Activated effector memory CD4-positive, alpha-beta T cell treated with anti-CD3 and anti-CD28 coated beads, Interleukin-2, amount 50 U/mL, for 16 hours (primary cell): Measurements from ENCODE around the gene HHATL.

Source experiments
- DNase-seq: peaks from one replicate; pipeline ENCODE4 v3.0.0-alpha.2; 2020

HHATL gene

DNA sequence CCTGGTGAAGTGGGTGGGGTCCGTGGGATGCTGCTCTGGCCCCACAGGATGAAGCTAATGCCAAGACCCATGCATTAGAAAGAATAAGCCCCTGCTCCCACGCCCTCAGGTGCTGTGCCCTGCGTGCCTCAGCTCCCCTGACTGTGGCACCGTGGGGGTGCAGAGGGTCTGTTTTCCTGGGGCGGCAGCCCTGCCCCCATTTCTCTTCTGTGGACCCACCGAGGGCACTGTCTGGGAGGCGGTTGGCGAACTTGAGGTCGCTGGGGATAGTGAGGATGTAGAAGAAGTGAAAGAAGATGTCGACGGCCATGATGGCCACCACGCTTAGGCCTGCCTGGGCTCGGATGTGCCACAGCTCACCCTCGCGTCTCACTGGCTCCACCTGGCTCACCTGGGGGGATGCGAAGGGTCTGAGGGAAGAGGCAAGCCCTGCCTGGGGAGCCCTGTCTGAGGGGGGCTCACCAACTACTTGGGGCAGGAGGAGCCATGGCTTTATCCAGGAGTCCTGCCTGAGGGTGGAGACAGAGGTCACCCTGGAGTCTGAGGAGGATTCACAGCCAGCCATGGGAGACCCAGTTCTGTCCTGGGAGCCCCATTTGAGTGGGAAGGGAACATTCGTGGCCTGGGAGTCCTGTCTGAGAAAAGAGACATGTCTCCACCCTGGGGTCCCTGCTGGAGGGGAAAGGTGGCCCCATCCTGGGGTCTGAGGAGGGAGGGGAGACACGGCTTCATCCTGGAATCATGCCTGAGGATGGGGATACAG is 5.1 kb downstream of the HHATL start:
- DNase-seq: peak; percentile 43

DNA sequence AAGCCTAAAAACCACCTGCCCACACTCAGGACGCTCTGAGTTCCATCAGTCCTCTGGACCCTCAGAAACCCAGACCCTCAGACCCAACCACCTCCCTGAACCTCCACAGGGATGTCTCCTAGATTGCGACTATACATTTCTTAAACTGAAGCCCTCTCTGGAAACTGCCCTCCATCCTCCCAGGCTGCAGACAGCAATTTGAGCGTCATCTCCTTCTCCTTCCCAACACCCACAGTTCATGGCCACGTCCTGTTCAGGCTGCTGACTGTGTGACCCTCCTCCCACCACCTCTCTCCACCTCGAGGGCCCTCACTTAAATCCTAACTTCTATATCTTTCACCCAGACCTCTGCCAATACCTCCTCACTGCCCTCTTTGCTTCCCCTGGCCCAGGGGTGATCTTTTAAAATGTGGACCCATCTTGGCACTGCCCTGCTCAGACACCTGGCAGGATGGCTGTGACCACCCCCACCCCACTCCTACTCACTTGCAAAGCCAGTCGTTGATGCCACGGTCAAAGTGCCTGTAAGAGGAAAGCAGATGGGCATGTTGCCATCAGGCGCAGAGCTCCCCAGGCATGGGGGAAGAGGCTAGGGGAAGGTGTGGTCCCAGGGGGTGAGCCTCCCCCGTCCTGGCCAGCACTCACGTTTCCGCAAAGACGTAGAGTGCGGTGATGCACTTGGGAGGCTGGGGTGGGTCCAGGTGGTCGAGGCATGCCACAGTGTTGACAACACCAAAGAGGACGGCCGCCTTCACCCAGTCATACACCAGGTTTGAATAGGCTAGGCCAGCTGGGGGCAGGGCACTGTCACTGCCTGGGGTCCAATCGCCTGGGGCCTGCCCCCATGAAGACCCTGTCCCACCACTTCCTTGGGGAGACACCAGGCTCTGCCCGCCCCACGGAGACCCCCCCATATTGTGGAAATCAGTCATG is 6.0 kb downstream of the HHATL start:
- DNase-seq: peak; percentile 31

DNA sequence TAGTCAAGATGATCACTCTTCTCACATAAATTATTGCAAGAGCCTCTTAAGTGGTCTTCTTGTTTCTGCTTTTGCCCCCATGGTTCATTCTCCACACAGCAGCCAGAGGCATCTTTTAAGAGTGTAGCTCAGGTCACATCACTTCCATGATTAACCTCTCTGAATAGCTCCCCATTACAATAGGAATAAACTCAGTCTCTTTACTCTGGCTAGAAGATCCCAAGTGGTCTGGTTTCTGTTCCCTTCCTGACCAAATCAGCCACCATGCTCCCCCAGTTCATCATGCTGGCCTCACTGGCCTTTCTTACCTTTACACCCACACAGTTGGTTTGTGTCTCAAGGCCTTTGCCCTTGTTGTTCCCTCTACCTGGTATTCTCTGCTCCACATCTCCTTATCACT is 8.2 kb downstream of the HHATL start:
- no peak for DNase-seq

DNA sequence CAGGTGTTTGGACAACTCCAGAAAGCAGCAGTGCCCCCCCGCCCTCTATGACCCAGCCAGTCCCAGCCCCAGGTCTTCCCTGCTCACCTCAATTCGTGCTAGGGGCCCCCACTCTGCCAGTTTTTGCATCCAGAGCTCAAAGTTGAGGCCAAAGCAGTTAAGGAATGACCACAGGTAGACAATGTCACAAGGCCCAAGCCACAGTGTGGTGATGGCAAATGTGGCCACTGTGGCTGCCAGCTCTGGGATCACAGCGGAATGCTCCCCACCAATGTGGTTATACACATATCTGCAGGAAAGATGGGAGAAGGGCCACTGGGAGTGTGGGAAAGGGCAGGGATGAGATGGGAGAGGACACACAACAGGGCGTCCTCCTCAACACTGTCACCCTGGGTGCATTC is 9.1 kb downstream of the HHATL start:
- peak; percentile 50 for DNase-seq

DNA sequence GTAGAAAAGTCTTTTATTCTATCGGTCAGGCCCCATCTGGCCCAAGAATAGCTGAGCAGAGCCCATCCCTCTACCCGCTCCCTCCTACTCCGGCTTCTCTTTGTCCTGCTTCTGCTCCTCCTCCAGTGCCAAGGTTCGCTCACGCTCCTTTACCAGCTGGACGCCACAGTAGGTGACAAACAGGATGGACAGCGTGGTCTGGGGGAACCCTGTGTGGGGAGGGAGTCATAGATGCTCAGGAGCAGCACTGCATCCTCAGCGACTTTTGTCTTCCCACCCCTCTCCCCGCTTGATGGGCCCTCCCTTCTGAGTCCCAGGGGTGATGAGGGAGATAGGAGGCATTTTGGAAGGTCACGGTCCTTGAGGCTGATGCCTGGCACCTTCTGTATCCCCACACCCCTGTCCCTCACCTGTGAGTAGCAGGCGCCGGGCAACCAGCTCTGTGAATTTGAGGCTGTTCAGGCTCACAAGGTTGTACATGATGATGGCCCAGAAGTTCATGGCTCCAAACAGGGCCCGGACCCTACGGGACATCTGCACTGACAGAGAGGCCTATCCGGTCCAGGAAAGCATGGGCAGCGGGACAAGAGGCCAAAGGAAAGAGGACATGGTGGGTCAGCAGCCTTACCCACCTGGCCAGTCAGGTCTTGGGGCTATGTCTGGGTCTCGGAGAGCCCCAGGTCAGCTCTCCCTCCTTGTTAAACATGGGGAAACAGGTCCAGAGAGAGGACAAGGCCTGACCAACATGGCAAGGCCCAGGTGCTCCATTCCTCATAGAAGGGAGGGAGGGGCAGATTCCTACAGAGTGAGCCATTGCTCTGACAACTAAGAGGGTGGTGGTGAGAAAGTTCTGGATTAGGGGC is 9.7 kb downstream of the HHATL start:
- DNase-seq: peak; percentile 51

DNA sequence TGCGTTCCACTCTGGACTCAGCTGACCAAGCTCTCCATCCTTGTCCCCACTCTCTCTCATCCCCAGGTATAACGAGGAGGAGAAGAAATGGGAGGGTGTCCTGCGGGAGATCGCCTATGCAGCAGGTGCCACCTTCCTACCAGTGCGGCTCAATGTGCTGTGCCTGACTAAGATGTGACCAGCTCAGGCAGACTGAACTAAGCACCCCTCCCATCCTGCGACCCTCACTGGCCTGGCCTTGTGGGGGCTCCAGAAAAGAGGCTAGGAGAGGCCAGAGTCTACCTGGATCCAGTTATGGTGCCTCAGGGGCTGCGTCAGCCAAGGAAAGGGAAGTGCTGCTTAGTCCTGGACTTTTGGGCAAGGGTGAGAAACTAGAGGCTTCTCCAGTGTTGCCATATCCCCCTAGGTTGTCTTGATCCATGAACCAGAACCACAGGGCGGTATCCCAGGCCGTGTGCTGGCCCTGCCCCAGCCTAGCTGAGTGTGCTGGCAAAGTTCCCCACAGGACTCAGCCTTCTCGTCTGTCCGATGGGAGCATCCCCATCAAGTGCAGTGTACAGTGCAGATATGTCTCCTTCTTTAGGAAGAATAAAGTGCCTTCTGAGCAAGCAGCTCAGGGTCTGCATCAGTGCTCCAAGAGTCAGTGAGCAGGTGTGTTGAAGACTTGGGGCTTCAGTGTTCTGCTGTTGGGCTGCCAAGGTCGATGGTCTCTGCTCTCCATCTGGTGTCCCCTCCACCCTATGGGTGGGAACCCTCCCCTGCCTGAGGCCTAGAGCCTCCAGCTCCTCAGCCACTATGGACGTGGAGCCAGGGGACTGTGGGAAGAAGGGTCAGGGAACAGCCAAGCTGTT is 10.6 kb downstream of the HHATL start:
- peak; percentile 33 for DNase-seq

DNA sequence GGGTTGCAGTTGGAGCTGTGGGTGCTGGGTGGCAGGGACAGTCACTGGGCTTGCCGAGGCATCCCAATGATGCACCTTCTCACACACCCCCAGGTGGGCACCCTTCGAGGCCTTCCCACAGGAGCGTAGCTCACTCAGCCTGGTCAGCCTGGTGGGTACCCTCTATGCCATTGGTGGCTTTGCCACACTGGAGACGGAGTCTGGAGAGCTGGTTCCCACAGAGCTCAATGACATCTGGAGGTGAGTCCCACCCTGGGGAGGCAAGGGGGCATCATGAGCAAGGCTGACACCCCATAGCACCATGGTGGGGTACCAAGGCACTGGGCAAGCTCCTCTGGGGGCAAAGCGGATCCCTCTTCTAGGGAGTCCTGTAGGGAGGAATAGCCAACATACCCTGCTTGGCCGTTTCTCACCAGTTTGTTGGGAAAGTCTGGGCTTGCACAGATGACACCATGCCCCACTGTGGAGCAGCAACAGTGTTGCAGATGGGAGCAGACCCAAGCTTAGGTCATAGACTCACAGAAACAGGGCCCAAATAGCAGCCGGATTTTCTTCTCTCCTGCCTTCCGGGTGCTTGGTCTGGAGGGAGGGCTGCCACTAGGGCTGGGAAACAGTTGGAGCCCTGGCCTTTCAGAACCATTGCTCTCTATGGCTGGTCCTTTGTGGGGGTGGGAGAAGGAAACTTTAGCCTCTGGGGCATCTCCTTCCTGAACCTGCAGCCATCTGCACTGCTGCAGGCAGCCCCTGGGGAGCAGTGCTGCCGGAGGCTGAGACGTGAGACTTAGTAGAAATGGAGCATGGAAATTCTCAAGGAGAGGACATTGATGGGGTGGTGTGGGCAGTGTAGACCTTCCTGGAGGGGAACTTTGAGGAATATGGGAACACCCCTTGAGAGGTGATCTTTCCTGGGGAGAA is 11.6 kb downstream of the HHATL start:
- DNase-seq: peak; percentile 42

DNA sequence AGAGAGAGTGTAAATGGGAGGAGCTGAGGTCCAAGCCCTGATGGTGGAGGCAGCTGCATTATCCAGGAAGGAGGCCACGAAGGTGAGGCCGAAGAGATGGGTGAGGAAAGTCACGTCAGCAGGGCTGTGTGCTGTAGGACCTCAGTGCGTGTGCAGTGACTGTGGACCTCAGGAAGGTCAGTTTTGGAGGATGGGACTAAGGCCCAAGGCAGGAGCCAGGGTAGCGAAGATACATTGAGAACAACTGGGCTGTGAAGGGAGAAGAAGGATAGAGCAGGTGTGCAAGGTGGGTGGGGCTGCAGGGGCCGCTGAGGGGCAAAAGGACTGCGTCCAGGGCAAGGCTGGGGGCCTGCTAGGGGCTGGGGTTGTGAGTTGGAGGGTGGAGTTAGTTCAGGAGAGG is 12.4 kb downstream of the HHATL start:
- DNase-seq: peak; percentile 41

DNA sequence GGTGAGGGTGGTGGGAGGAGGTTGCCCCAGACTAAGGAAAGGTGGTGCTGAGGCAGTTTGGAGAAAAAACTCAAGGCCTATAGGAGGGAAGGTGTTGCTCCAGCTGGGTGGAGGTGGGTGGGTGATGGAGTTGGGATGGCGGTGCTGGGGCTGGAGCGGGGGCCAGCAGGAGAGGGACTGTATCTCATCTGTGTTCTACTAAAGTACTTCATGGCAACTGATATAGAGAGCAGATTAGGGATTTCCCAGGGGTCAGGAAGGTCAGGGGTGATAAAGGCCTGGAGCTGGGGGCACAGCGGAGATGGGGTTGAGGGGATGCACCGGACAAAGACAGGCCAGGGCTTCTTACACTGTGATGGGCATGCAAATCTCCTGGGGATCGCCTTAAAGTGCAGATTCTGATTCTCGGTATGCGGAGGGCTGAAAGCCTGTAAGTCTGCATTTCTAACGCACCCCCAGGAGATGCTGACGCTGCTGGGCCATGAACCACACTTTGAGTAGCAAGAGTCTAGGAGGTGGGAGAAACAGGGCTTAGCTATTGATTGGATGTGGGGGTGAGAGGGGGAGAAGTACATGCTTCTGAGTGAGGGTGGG is 13.1 kb downstream of the HHATL start:
- peak; percentile 49 for DNase-seq

DNA sequence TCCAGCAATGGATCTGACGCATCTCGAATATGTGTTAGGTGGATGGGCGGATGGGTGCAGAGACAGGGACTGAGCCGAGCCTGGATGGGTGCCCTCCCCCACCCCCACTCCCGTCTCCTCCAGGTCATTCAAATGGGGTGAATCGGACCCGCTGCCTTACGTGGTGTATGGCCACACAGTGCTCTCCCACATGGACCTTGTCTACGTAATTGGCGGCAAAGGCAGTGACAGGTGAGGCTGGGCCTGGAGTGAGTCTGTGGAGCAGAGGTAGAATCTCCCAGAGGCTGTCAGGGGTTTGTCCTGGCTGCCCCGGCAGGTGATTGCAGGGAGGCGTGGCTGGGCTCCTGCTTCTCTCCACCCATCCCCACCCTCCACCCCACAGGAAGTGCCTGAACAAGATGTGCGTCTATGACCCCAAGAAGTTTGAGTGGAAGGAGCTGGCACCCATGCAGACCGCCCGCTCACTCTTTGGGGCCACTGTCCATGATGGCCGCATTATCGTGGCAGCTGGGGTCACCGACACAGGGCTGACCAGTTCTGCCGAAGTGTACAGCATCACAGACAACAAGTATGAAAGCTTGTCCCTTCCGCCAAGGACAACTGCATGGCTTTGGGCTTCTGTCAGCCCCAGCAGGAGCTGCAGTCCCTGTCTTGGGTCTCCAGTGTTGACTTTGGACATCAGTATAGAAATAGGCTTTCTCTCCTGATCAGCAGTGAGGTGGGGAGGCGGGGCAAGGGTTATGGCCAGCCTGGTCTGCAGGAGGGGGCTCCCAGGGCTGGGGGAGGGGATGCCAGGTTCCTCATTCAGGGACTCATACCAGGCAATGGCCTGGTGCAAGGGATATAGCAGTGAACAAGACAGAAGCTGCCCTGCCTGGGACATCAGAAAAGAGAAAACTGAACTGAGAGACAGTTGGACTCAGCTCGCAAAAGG is 13.8 kb downstream of the HHATL start:
- DNase-seq: peak; percentile 51

DNA sequence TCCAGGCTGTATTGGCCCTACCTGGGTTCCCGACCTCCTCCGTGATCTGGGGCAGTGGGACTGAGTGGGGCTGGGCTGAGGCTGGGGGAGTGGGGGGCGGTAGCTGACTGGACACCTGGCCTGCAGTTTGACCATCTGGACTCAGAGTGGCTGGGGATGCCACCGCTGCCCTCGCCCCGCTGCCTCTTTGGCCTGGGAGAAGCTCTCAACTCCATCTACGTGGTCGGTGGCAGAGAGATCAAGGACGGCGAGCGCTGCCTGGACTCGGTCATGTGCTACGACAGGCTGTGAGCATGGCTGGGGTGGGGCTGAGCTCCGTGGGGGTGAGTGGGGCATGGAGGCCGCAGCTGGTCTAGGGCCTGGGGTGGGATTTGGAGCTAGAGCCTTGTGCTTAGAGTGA is 14.6 kb downstream of the HHATL start:
- DNase-seq: peak; percentile 39

DNA sequence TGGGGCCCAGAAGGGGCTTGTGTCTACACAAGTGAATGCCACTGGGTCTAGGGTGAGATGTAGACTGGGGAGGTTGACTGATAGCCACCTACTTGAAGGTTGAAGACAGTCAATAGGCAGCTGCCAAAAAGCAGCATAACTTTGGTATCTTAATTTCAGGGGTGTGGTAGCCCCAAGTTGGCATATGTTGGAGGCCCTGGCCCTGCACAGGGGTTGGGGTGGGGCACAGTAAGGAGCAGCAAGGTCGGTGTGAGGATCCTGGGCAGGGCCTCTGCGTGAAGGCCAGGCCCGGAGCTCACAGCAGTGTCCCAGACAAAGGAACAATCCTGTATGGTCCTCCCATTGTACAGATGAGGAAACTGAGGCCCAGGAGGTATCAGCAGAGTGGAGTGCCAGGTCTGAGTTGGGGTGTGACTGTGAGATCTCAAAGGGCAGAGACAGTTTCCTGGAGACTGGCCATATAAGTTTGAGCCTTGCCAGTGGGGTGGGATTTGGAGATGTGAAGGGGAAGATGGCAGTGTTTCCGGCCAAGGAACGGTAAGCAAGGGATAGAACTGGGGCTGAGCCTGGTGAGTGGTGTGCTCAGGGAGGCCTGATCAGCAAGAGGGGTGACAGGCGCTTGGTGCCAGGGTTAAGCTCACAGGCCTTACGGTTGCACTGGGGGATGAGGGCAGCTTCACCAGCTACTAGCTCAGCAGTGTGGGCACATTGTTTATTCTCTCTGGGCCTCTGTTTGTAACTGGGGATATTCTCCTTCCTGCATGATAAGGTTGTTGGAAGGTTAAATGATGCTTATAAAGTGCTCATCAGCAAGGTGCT is 15.6 kb downstream of the HHATL start:
- DNase-seq: peak; percentile 43

DNA sequence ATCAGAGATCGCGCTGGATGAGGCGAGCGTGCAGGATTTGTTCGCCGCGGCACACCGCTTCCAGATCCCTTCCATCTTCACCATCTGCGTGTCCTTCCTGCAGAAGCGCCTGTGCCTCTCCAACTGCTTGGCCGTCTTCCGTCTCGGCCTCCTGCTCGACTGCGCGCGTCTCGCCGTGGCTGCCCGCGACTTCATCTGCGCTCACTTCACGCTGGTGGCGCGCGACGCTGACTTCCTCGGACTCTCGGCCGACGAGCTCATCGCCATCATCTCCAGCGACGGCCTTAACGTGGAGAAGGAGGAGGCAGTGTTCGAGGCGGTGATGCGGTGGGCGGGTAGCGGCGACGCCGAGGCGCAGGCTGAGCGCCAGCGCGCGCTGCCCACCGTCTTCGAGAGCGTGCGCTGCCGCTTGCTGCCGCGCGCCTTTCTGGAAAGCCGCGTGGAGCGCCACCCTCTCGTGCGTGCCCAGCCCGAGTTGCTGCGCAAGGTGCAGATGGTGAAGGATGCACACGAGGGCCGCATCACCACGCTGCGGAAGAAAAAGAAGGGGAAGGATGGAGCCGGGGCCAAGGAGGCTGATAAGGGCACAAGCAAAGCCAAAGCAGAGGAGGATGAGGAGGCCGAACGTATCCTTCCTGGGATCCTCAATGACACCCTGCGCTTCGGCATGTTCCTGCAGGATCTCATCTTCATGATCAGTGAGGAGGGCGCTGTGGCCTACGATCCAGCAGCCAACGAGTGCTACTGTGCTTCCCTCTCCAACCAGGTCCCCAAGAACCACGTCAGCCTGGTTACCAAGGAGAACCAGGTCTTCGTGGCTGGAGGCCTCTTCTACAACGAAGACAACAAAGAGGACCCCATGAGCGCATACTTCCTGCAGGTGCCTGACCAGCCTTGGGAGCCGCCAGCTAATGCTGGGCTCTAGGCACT is 16.4 kb downstream of the HHATL start:
- peak; percentile 49 for DNase-seq

DNA sequence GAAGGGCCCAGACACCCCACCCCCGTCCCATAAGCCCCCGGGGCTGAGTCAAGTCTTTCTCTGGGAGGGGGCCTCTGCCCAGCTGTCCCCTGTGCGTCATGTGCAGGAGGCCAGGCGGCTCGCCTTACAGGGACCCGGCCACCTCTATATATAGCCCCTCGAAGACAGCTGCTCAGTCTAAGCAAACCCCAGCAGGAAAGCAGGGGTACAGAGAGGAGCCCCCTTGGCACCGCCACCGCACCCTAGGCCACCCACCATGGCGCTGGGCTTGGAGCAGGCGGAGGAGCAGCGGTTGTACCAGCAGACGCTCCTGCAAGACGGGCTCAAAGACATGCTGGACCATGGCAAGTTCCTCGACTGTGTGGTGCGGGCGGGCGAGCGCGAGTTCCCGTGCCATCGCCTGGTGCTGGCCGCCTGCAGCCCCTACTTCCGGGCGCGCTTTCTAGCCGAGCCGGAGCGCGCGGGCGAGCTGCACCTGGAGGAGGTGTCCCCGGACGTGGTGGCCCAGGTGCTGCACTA is 17.2 kb downstream of the HHATL start, which contains the start of gene KLHL40:
TSS of gene KLHL40 (plus strand) at position 175 of the 519 bp plus-strand sequence. CDS start at position 257, 82 bp downstream.
- DNase-seq: peak; percentile 48

DNA sequence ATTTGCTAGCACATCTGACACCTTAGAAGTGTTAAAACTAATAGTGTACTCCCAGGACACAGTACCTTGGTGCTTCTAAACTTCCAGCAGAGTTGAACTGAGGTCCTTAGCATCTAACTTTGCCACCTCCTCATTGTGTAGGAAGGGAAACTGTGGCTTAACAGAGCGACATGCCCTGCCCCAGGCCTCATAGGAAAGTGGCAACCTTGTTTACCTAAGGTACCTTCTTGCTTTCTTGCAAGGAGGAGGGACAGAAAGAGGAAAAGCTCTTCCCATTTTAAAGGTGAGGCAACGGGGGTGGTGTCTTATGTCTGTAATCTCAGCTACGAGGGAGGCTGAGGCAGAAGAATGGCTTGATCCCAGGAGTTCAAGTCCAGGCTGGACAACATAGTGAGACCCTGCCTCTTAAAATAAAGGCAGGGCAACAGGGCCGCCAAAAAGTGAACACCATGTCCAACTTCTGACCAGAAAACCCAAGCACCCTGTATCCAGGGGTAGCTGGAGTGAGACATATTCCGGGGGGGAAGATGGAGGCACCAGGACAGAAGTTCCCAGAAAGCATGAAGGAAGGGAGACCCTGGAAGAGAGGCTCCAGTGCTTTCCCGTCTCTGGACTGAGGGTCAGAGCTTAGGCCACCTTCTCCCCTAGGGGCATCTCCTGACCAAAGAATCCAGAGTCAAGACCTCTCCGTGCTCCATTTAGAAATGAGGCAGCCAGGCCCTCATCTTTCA is 17.8 kb downstream of the HHATL start:
- DNase-seq: no peak
